Astrocyte (in vitro differentiated cells and primary cell): Measurements from ENCODE around the gene NCEH1. TPM values are rescaled to one million over a fixed set of nuclear protein-coding genes. Genes with fewer than 3 reads are reported as not detected.

Experiments
- DNase-seq: peaks from one replicate; pipeline ENCODE4 v3.0.0-alpha.2; 2010; ENCODE audit warnings: low read depth
- FAIRE-seq: peaks from 2 replicates; lab custom pipeline; 2011; peaks lifted over from hg19 to GRCh38; lab: Jason Lieb, UNC
- H2AFZ ChIP-seq: 2 replicates; pipeline ENCODE4 v1.6.0; 2012; ENCODE audit warnings: low read depth, low read length, inconsistent platforms
- H3K27ac ChIP-seq: 2 replicates; pipeline ENCODE4 v1.5.1; 2011; ENCODE audit warnings: low read depth, low read length, inconsistent platforms
- H3K27me3 ChIP-seq: 2 replicates; pipeline ENCODE4 v1.6.0; 2011; ENCODE audit warnings: low read length, inconsistent platforms; ENCODE audit not compliant: insufficient read depth
- H3K36me3 ChIP-seq: 2 replicates; pipeline ENCODE4 v1.5.1; 2011; ENCODE audit warnings: low read length, inconsistent platforms; ENCODE audit not compliant: insufficient read depth
- H3K4me1 ChIP-seq: 2 replicates; pipeline ENCODE4 v1.5.1; 2011; ENCODE audit warnings: low read length, inconsistent platforms; ENCODE audit not compliant: insufficient read depth
- H3K4me2 ChIP-seq: 2 replicates; pipeline ENCODE4 v1.6.0; 2012; ENCODE audit warnings: low read length, inconsistent platforms
- H3K4me3 ChIP-seq: 2 replicates; pipeline ENCODE4 v1.5.1; 2011; ENCODE audit warnings: low read depth, mild to moderate bottlenecking, low read length, inconsistent platforms; ENCODE audit not compliant: insufficient read depth
- H3K79me2 ChIP-seq: 2 replicates; pipeline ENCODE4 v1.6.0; 2012; ENCODE audit warnings: mild to moderate bottlenecking, low read length, inconsistent platforms; ENCODE audit not compliant: insufficient read depth
- H3K9ac ChIP-seq: 2 replicates; pipeline ENCODE4 v1.6.0; 2012; ENCODE audit warnings: mild to moderate bottlenecking, low read length, inconsistent platforms
- H3K9me3 ChIP-seq: 2 replicates; pipeline ENCODE4 v1.5.1; 2012; ENCODE audit warnings: low read depth, mild to moderate bottlenecking, low read length, inconsistent platforms; ENCODE audit not compliant: insufficient read depth
- H4K20me1 ChIP-seq: 2 replicates; pipeline ENCODE4 v1.6.0; 2012; ENCODE audit warnings: low read length, inconsistent platforms; ENCODE audit not compliant: insufficient read depth
- H3K27ac Mint-ChIP-seq: one replicate; pipeline ENCODE4 v1.8.0; 2021; ENCODE audit warnings: mild to moderate bottlenecking, mixed read lengths; ENCODE audit not compliant: unreplicated experiment
- H3K27me3 Mint-ChIP-seq: one replicate; pipeline ENCODE4 v1.8.0; 2021; ENCODE audit warnings: low read depth, mixed read lengths; ENCODE audit not compliant: unreplicated experiment
- H3K36me3 Mint-ChIP-seq: one replicate; pipeline ENCODE4 v1.8.0; 2021; ENCODE audit warnings: low read depth, mixed read lengths; ENCODE audit not compliant: unreplicated experiment
- H3K4me1 Mint-ChIP-seq: one replicate; pipeline ENCODE4 v1.8.0; 2021; ENCODE audit warnings: low read depth, mixed read lengths; ENCODE audit not compliant: unreplicated experiment
- H3K4me3 Mint-ChIP-seq: one replicate; pipeline ENCODE4 v1.8.0; 2021; ENCODE audit warnings: mild to moderate bottlenecking, moderate library complexity, mixed read lengths; ENCODE audit not compliant: unreplicated experiment
- H3K9me3 Mint-ChIP-seq: one replicate; pipeline ENCODE4 v1.8.0; 2021; ENCODE audit warnings: mild to moderate bottlenecking, mixed read lengths; ENCODE audit not compliant: unreplicated experiment
- EZH2 ChIP-seq: IDR thresholded peaks from 2 replicates; pipeline ENCODE4 v1.6.1; 2012; ENCODE audit warnings: mild to moderate bottlenecking, low read length, inconsistent platforms; ENCODE audit not compliant: insufficient read depth
- total RNA-seq: library from RNA; stranded (reverse); gene quantifications from 2 replicates; pipeline ENCODE4 v1.2.1, GENCODE V29; 2021
- TF ChIP-seq, protein P1 (sequence below): IDR thresholded peaks from 2 replicates; pipeline ENCODE4 v1.5.1; 2011; ENCODE audit warnings: low read depth, mild to moderate bottlenecking, inconsistent platforms, low read length, moderate library complexity; ENCODE audit not compliant: insufficient read depth

NCEH1 gene
- total RNA-seq, 1 donor from 2014 or later = 14.1 TPM

DNA sequence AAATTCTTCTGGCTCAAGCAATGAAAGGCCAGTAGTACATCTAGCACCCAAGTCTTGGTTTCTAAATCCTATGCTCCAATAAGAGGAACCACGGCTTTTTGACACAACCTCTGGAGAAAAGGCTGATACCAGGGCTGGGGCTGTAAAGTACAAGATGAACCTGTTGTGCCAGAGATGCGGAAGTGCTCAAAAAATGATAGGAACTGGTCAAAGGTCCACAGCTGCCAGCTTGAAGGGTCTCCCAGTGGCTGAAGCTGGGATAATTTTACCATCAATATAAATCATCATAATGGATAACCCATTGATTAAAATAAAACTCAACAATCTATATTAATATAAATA lies 558 bp upstream of the NCEH1 start:
- H3K4me3 Mint-ChIP-seq = peak overlapping the region; percentile 92
- H3K27me3 Mint-ChIP-seq = no peaks in the 10 kb centered on the region
- TF ChIP-seq, protein P1, sequence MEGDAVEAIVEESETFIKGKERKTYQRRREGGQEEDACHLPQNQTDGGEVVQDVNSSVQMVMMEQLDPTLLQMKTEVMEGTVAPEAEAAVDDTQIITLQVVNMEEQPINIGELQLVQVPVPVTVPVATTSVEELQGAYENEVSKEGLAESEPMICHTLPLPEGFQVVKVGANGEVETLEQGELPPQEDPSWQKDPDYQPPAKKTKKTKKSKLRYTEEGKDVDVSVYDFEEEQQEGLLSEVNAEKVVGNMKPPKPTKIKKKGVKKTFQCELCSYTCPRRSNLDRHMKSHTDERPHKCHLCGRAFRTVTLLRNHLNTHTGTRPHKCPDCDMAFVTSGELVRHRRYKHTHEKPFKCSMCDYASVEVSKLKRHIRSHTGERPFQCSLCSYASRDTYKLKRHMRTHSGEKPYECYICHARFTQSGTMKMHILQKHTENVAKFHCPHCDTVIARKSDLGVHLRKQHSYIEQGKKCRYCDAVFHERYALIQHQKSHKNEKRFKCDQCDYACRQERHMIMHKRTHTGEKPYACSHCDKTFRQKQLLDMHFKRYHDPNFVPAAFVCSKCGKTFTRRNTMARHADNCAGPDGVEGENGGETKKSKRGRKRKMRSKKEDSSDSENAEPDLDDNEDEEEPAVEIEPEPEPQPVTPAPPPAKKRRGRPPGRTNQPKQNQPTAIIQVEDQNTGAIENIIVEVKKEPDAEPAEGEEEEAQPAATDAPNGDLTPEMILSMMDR = no peak
- TF ChIP-seq EZH2 = no peak
- H3K9me3 Mint-ChIP-seq = no peaks in the 10 kb centered on the region
- no peaks in the 10 kb centered on the region for H3K36me3 Mint-ChIP-seq
- no peaks in the 10 kb centered on the region for H3K9me3 ChIP-seq
- peak overlapping the region; percentile 89 for H3K9ac ChIP-seq
- H3K36me3 ChIP-seq = no peaks in the 10 kb centered on the region
- DNase-seq (no peak), FAIRE-seq (no peak)
- H3K4me3 ChIP-seq = peak overlapping the region; percentile 82
- peaks cover 7% of the 10 kb centered on the region for H4K20me1 ChIP-seq
- H2AFZ ChIP-seq = peak overlapping the region; percentile 31
- peaks cover 38% of the 10 kb centered on the region for H3K79me2 ChIP-seq
- H3K4me1 Mint-ChIP-seq = peaks cover 8% of the 10 kb centered on the region
- peak overlapping the region; percentile 92 for H3K4me2 ChIP-seq
- no peaks in the 10 kb centered on the region for H3K27me3 ChIP-seq
- H3K27ac ChIP-seq = peak overlapping the region; percentile 97
- H3K27ac Mint-ChIP-seq = peak overlapping the region; percentile 84
- H3K4me1 ChIP-seq = peaks cover 13% of the 10 kb centered on the region

DNA sequence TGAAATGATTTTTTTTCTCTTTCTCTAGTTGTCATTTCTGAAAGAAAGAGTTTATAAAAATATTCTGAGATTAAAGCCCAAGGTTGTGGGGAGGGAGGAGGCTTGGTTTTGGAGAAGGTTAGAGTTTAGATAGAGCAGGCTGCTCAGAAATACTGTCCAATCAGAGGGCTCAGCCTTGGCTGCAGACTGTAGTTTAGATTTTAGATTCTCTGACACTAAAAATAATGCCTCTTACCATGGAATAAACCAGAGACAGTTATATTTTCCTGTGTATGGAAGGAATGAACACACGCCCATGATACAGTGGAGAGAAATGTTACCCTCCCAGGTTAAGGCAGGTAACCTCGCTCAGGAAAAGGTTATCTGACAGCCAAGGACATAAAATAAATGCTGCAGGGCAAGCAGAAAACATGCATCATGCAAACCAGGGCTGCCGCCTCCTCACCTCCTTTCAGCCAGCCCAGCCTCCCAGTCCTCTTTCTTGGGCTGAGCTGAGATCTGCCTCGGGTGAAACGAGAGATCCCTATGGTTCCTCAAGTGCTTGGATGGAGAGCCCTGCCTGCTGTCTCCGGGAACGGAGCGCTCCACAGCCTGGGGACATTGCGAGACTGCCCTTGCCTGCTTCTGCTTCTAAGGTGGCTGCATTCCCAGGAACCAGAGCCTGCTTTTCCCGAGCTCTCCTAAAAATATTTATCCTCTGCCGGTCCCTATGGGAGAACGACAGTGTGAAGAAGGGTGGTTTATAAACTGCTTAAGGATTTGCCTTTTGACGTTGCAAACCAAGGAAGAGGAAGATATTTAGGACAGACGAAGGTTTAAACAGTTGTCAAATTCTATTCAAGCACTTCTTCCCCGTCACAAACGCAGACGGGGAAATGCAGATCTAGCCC lies 848 bp downstream of the NCEH1 start:
- Histone ChIP-seq H3K4me1 (peaks cover 13% of the 10 kb centered on the region), H3K9ac (peak overlapping the region; percentile 89), H3K27ac (peak overlapping the region; percentile 97), H2AFZ (peak overlapping the region; percentile 38), H3K9me3 (no peaks in the 10 kb centered on the region), H3K4me2 (peak overlapping the region; percentile 92), H3K27me3 (no peaks in the 10 kb centered on the region), H3K36me3 (no peaks in the 10 kb centered on the region), H3K79me2 (peaks cover 52% of the 10 kb centered on the region), H3K4me3 (peak overlapping the region; percentile 82), H4K20me1 (peaks cover 12% of the 10 kb centered on the region)
- H3K4me3 Mint-ChIP-seq = peak overlapping the region; percentile 92
- peaks cover 8% of the 10 kb centered on the region for H3K4me1 Mint-ChIP-seq
- no peaks in the 10 kb centered on the region for H3K9me3 Mint-ChIP-seq
- no peak for TF ChIP-seq EZH2
- TF ChIP-seq, protein P1 = no peak
- FAIRE-seq = no peak
- peak; percentile 39 for DNase-seq
- H3K36me3 Mint-ChIP-seq = no peaks in the 10 kb centered on the region
- H3K27me3 Mint-ChIP-seq = no peaks in the 10 kb centered on the region
- peak overlapping the region; percentile 84 for H3K27ac Mint-ChIP-seq
